22Rv1 (cell line): Measurements from ENCODE around the gene APOC4.

ENCODE experiments used
- ZFX ChIP-seq: fragments of 450-650 bp; IDR thresholded peaks from 2 replicates; pipeline ENCODE4 v1.6.1; 2017; ENCODE audit warnings: antibody characterized with exemption, borderline replicate concordance
- TF ChIP-seq, protein P1 (sequence below): fragments of 450-650 bp; IDR thresholded peaks from 2 replicates; pipeline ENCODE4 v1.5.1; 2017; ENCODE audit warnings: mild to moderate bottlenecking

DNA sequence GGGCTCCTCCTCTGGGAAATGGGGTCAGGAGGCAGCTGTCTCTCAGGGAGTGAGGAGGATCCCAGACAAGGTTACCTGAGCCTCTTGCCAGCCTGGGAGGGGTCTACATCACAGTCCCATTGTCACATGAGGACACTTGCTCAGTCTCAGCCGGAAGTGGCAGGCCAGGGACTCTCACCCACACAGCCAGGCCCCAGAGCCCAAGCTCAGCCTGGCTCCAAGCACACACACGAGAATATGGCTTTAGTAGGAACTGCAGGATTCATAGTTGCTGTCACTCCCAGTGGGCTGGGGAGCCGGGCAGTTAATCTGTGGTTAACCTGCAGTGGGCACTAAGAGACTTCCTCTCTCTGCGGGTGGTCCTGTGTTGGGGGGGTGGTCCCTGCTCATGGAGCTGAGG, 43.4 kb downstream of the APOC4 start:
- TF ChIP-seq, protein P1, sequence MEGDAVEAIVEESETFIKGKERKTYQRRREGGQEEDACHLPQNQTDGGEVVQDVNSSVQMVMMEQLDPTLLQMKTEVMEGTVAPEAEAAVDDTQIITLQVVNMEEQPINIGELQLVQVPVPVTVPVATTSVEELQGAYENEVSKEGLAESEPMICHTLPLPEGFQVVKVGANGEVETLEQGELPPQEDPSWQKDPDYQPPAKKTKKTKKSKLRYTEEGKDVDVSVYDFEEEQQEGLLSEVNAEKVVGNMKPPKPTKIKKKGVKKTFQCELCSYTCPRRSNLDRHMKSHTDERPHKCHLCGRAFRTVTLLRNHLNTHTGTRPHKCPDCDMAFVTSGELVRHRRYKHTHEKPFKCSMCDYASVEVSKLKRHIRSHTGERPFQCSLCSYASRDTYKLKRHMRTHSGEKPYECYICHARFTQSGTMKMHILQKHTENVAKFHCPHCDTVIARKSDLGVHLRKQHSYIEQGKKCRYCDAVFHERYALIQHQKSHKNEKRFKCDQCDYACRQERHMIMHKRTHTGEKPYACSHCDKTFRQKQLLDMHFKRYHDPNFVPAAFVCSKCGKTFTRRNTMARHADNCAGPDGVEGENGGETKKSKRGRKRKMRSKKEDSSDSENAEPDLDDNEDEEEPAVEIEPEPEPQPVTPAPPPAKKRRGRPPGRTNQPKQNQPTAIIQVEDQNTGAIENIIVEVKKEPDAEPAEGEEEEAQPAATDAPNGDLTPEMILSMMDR: no peak
- TF ChIP-seq ZFX: no peak
